ENCODE results near the gene SRSF3. TPM values are rescaled to one million over a fixed set of nuclear protein-coding genes. Genes with fewer than 3 reads are reported as not detected.
A peak's percentile ranks its signal among the peaks of the same experiment; 100 is the strongest.

SRSF3 gene
- total and polyA plus RNA-seq, 4 donors, result 145 to 267 (median 237) TPM

- H3K4me1 ChIP-seq (ENCODE audit: control insufficient read depth in 5 of 5, insufficient read depth in 5 of 5, low read length in 5 of 5), result peaks cover 0 to 15% (median 7%) of the 10 kb centered on the region in 5 donors
- DNase-seq, result no peak
- H3K27me3 ChIP-seq (ENCODE audit: control insufficient read depth in 3 of 3, insufficient read depth in 3 of 3, low read length in 2 of 3), result no peaks in the 10 kb centered on the region
- no peak overlapping the region for H3K4me3 ChIP-seq
- no peak overlapping the region for H3K9ac ChIP-seq (ENCODE audit: insufficient read depth in 1 of 2, low read length in 2 of 2)
- TF ChIP-seq, protein P1, sequence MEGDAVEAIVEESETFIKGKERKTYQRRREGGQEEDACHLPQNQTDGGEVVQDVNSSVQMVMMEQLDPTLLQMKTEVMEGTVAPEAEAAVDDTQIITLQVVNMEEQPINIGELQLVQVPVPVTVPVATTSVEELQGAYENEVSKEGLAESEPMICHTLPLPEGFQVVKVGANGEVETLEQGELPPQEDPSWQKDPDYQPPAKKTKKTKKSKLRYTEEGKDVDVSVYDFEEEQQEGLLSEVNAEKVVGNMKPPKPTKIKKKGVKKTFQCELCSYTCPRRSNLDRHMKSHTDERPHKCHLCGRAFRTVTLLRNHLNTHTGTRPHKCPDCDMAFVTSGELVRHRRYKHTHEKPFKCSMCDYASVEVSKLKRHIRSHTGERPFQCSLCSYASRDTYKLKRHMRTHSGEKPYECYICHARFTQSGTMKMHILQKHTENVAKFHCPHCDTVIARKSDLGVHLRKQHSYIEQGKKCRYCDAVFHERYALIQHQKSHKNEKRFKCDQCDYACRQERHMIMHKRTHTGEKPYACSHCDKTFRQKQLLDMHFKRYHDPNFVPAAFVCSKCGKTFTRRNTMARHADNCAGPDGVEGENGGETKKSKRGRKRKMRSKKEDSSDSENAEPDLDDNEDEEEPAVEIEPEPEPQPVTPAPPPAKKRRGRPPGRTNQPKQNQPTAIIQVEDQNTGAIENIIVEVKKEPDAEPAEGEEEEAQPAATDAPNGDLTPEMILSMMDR (IDR thresholded peaks at IDR 0.05; ENCODE audit: control extremely low read depth, extremely low read depth), result no peak
- no peak for ATAC-seq (ENCODE audit: insufficient read depth, low FRiP score)
- no peaks in the 10 kb centered on the region for H3K9me3 ChIP-seq (ENCODE audit: control insufficient read depth in 4 of 4, insufficient read depth in 3 of 4, low read length in 3 of 4)
- 62 to 67% methylated on average over 5 of the region's 5 CpGs for WGBS, 2 donors
- H3K27ac ChIP-seq (ENCODE audit: low read depth in 1 of 2, low read length in 1 of 2), result peak overlapping the region in 1 of 2 donors; percentile 46
- peaks cover 25 to 61% (median 33%) of the 10 kb centered on the region in 4 donors for H3K36me3 ChIP-seq (ENCODE audit: control insufficient read depth in 4 of 4, insufficient read depth in 4 of 4, low read length in 4 of 4)
These were observed 14.8 kb downstream of the SRSF3 start for GRCh38 chr6:36608788-36609563.

GRCh38 chr6:36609582-36609981 lies 15.4 kb downstream of the SRSF3 start:
- Histone ChIP-seq H3K4me1 (ENCODE audit: control insufficient read depth in 5 of 5, insufficient read depth in 5 of 5, low read length in 5 of 5) (peaks cover 0 to 15% (median 7%) of the 10 kb centered on the region in 5 donors), H3K9ac (ENCODE audit: insufficient read depth in 1 of 2, low read length in 2 of 2) (no peak overlapping the region), H3K9me3 (ENCODE audit: control insufficient read depth in 4 of 4, insufficient read depth in 3 of 4, low read length in 3 of 4) (no peaks in the 10 kb centered on the region), H3K36me3 (ENCODE audit: control insufficient read depth in 4 of 4, insufficient read depth in 4 of 4, low read length in 4 of 4) (peaks cover 20 to 55% (median 30%) of the 10 kb centered on the region in 4 donors), H3K27ac (ENCODE audit: low read depth in 1 of 2, low read length in 1 of 2) (peak overlapping the region in 1 of 2 donors; percentile 33), H3K4me3 (no peak overlapping the region), H3K27me3 (ENCODE audit: control insufficient read depth in 3 of 3, insufficient read depth in 3 of 3, low read length in 2 of 3) (no peaks in the 10 kb centered on the region)
- WGBS, 2 donors, result 95 to 100% methylated on average over 3 of the region's 3 CpGs
- no peak for ATAC-seq (ENCODE audit: insufficient read depth, low FRiP score)
- TF ChIP-seq, protein P1 (IDR thresholded peaks at IDR 0.05; ENCODE audit: control extremely low read depth, extremely low read depth), result no peak
- no peak for DNase-seq

DNA sequence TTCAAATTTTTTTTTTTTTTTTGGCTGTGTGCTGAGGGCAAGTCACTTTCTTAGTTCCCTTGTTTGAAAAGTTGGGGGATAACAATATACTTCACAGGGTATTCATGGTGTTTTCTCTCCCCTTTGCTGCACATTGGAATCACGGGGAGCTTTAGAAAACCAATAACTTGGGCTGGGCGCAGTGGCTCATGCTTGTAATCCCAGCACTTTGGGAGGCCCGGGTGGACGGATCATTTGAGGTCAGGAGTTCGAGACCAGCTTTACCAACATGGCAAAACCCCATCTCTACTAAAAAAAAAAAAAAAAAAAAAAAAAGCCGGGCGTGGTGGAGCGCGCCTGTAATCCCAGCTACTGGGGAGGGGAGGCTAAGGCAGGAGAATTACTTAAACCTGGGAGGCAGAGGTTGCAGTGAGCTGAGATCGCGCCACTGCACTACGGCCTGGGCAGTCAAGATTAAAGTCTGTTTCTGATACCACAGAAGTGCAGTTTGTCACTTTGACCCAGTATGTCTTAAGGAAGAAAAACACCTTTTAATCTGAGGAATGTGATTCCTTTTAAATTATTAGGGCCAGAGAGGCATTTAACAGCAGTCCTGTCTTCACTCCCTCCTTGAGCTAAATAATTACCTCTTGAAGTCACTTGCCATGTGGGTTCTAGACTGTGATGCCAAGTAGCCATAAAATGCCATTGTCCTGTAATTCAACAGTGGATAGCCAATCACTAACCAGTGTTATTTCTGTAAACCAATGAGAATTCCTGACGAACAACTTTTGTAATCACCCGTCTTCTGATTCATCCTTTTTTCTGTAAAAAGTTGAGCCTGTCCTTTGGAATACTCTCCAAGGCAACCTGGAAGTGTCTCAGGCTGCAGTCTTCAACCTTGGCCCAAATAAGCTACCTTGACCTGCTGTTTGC lies 16.1 kb downstream of the SRSF3 start:
- TF ChIP-seq, protein P1 (IDR thresholded peaks at IDR 0.05; ENCODE audit: control extremely low read depth, extremely low read depth), result no peak
- Histone ChIP-seq H3K27ac (ENCODE audit: low read depth in 1 of 2, low read length in 1 of 2) (no peak overlapping the region), H3K9ac (ENCODE audit: insufficient read depth in 1 of 2, low read length in 2 of 2) (no peak overlapping the region), H3K27me3 (ENCODE audit: control insufficient read depth in 3 of 3, insufficient read depth in 3 of 3, low read length in 2 of 3) (no peaks in the 10 kb centered on the region), H3K4me1 (ENCODE audit: control insufficient read depth in 5 of 5, insufficient read depth in 5 of 5, low read length in 5 of 5) (peaks cover 0 to 15% (median 7%) of the 10 kb centered on the region in 5 donors), H3K36me3 (ENCODE audit: control insufficient read depth in 4 of 4, insufficient read depth in 4 of 4, low read length in 4 of 4) (peaks cover 20 to 48% (median 24%) of the 10 kb centered on the region in 4 donors), H3K9me3 (ENCODE audit: control insufficient read depth in 4 of 4, insufficient read depth in 3 of 4, low read length in 3 of 4) (no peaks in the 10 kb centered on the region), H3K4me3 (no peak overlapping the region)
- ATAC-seq (ENCODE audit: insufficient read depth, low FRiP score) (no peak), DNase-seq (no peak)
- 95 to 97% methylated on average over 13 to 14 of the region's 14 CpGs for WGBS, 2 donors

Data from lung (tissue), 12 donors.